Measurements from ENCODE around the gene BCAS3. TPM values are rescaled to one million over a fixed set of nuclear protein-coding genes. Genes with fewer than 3 reads are reported as not detected.
"Not testable (repeated sequence)": the region's sequence is repeated elsewhere in the genome, so short reads cannot be mapped to it uniquely, and the experiment has no call there.

Gene BCAS3
- polyA plus RNA-seq, 4 donors: 17.7 to 31.6 (median 28.4) TPM

DNA sequence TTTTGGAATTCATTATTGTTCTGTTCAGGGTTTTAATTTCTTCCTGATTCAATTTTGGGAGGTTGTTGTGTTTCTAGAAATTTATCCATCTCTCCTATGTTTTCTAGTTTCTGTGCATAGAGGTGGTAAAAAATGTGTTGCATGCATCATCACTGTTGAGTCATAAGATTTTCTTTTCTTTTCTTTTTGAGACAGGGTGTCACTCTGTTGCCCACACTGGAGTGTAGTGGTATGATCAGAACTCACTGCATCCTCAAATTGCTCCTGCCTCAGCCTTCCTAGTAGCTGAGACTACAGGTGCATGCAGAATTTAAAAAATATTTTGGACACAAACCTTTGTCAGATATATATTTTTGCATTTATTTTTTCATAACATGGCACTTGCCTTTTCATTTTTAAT lies 184.8 kb downstream of the BCAS3 start:
- DNase-seq (ENCODE audit: low read depth in 4 of 4, low spot score in 3 of 4): no peak

- no peak for DNase-seq (ENCODE audit: low read depth in 4 of 4, low spot score in 3 of 4)
Observed at GRCh38 chr17:60863892-60864707, 186.4 kb downstream of the BCAS3 start.

DNA sequence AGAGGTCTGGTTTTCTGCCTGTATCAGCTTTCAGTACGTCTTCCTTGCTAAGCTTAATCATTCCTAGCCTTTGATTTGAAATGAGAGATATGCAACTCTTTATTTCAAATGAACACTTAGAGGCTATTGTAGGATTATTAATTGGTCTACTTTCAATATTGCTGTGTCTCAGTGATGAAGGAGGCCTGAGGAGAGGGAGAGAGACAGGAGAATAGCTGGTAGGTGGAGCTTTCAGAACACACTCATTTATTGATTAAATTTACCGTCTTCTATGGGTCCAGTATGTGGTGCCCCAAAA lies 187.0 kb downstream of the BCAS3 start:
- no peak for DNase-seq (ENCODE audit: low read depth in 4 of 4, low spot score in 3 of 4)

DNA sequence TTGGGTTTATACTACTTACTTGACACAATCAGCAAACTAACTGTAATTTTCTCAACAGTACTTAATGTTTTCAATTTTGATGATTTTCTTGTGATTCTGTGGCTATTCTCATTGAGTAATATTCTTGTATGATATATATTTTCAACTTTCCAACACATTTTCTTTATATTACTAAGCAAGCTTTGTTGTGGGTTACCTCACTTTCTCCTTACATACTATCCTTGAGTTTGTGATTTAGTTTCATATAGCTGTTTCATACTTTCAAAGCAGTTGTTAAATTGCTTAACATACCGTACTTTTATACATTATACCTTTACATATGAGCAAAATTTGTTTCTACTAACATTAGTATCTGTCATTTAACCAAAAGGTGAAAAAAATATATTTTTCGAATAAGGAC lies 197.1 kb downstream of the BCAS3 start:
- no peak for DNase-seq (ENCODE audit: low read depth in 4 of 4, low spot score in 3 of 4)

DNA sequence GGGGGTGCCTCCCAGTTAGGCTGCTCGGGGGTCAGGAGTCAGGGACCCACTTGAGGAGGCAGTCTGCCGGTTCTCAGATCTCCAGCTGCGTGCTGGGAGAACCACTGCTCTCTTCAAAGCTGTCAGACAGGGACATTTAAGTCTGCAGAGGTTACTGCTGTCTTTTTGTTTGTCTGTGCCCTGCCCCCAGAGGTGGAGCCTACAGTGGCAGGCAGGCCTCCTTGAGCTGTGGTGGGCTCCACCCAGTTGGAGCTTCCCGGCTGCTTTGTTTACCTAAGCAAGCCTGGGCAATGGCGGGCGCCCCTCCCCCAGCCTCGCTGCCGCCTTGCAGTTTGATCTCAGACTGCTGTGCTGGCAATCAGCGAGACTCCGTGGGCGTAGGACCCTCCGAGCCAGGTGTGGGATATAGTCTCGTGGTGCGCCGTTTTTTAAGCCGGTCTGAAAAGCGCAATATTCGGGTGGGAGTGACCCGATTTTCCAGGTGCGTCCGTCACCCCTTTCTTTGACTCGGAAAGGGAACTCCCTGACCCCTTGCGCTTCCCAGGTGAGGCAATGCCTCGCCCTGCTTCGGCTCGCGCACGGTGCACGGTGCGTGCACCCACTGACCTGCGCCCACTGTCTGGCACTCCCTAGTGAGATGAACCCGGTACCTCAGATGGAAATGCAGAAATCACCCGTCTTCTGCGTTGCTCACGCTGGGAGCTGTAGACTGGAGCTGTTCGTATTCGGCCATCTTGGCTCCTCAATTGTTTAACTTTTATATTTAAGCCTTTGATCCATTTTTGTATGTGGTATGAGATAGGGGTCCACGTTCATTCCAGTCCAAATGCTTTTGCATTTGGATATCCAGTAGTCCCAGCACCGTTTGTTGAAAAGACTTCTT lies 209.3 kb downstream of the BCAS3 start:
- DNase-seq (ENCODE audit: low read depth in 4 of 4, low spot score in 3 of 4): not testable (repeated sequence)

DNA sequence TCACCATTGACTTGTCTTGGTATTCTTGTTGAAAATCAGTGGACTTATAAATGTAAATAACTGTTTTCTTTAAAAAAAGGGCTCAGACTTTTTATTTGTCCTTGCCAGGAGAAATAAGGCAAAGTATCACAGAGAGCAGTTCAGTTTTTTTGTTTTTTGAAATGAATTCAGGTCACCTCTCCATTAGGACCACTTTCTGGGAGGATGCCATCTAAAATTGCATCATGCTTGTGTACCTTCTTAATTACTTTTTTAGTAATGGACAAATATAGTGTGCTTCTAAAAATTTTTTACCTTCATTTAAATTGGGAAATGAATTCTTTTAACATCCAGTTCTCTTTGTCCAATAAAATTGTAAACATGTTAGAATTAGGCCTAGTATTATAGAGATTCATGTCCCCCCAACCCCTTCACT lies 210.0 kb downstream of the BCAS3 start:
- DNase-seq (ENCODE audit: low read depth in 4 of 4, low spot score in 3 of 4): no peak

DNA sequence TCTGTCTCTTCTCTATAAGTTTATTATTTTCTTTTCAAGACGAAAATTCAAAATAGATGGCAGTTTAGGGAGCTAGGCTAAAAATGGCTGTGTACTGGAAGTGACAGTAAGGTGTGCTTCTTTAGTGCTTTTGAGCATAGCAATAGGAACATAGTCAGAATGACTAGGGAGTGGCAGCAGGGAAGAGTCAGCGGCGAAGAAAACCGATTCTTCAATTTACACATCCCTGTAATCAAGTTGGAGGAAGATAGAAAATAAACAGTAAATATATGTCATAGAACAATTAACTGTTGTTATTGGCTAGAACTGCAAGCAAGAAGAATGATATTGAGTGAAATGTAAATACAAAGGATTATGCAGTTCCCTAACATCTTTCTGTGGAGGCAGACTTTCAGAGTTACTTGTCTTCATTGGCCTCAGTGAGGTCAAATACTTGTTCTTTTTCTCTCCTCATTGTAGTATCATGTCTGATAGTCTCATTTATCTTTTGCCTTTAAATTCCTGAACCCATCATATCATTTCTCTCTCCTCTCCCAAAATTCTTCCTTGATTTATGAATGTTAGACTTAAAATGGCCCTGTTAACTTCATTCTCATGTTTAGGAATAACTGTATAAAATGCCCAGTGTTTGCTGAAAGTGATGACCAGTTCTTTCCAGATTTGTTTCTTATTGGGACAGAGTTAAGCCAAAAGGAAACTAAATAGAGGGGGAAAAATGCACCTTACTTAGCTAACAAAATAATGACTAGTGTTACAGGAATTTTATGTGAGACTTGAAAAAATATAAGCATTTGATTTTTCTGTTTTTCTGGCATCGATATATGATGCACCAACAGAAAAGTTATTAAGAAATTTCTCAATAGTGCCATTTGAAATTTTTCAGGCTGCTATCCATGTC lies 211.4 kb downstream of the BCAS3 start:
- DNase-seq (ENCODE audit: low read depth in 4 of 4, low spot score in 3 of 4): no peak

DNA sequence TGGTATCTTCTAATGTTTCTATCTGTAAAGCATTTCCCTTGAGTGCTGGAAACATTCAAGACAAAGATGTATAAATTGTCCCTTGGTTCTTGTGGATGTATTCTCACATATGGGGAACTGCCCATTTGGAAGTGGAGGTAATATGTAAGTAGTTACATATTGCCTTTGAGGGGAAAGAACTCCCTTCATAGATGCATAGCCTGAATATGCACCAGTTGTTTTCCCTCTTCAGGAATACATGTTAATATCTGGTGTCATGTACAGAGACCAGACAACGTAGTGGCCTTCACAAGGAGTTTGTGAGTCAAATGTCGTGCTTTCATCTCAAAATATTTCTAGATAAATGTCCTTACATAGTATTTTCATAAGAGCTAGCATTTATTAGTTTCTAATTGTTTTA lies 213.5 kb downstream of the BCAS3 start:
- no peak for DNase-seq (ENCODE audit: low read depth in 4 of 4, low spot score in 3 of 4)

DNA sequence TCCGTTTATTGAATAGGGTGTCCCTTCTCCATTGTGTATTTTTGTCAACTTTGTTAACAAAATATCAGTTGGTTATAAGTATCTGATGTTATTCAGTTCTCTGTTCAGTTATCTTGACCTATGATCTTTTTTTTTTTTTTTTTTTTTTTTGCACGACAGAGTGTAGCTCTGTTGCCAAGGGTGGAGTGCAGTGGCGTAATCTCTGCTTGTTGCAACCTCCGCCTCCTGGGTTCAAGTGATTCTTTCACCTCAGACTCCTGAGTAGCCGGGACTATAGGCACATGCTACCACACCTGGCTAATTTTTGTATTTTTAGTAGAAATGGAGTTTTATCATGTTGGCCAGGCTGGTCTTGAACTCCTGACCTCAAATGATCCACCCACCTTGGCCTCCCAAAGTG lies 215.8 kb downstream of the BCAS3 start:
- no peak for DNase-seq (ENCODE audit: low read depth in 4 of 4, low spot score in 3 of 4)

- DNase-seq (ENCODE audit: low read depth in 4 of 4, low spot score in 3 of 4): no peak
Observed at GRCh38 chr17:60896996-60897395, 219.3 kb downstream of the BCAS3 start.

GRCh38 chr17:60899115-60899514 lies 221.5 kb downstream of the BCAS3 start:
- DNase-seq (ENCODE audit: low read depth in 4 of 4, low spot score in 3 of 4): no peak

DNA sequence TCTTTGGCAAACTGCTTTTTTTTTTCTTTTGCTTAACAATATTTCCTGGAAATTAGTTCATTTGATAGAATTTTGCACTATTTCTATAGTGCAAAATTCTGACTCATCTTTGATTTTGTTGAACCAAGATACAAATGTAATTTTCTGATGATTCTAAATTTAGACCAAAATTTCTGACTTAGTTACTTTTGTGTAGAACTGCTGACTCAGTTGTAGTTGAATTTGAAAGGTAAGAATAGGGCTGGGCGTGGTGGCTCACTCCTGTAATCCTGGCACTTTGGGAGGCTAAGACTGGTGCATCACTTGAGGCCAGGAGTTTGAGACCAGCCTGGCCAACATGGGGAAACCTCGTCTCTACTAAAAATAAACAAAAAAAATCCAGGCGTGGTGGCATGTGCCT lies 223.0 kb downstream of the BCAS3 start:
- DNase-seq (ENCODE audit: low read depth in 4 of 4, low spot score in 3 of 4): no peak

GRCh38 chr17:60901242-60901641 lies 223.6 kb downstream of the BCAS3 start:
- DNase-seq (ENCODE audit: low read depth in 4 of 4, low spot score in 3 of 4): no peak

DNA sequence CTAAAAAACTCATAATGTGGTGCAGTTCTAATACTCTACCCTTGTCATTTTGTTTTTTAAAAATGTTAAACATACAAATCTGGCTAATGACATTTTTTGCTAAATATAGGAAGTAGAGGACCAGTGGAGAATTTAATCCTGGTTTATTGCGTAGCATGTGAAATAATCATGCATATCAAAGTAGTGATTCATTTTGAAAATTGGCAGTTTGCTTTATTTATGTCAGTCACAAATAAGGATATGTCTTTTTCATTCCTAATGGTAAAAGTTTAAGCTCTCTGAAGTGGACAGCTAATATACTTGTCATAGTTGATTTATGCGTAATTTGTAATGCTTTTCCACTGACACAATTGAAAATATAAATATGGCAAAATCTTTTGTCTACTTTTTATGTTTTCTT lies 224.2 kb downstream of the BCAS3 start:
- DNase-seq (ENCODE audit: low read depth in 4 of 4, low spot score in 3 of 4): no peak

DNA sequence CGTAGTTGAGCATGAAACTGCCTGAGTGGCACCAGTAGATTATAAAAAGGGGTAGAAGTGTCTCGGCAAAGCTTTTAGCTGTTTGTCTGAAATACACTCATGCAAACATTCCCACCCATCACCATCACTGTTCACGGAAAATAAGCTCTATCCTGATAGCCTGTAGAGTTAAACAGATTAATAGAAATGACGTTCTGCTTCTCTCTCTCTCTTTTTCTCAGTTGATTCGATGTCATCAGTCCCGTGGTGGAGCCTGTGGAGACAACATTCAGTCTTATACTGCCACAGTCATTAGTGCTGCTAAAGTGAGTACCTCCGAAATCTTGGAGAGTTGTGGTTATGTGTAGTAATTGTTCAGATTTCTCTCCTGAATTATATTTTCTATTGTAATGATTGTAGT lies 224.7 kb downstream of the BCAS3 start:
- DNase-seq (ENCODE audit: low read depth in 4 of 4, low spot score in 3 of 4): no peak

DNA sequence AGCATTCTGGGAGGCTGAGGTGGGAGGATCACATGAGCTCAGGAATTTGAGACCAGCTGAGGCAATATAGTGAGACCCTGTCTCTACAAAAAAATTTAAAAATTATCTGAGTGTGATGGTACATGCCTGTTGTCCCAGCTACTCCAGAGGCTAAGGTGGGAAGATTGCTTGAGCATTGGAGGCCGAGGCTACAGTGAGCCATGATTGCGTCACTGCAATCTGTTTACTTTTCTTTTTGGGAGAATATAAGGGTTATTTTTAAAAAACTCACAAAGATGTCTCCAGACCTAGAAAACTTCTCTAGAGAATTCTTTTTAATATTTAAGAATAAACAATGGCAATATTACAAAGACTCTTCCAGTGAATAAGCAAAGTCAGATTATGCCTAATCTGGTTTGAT lies 226.9 kb downstream of the BCAS3 start:
- no peak for DNase-seq (ENCODE audit: low read depth in 4 of 4, low spot score in 3 of 4)

DNA sequence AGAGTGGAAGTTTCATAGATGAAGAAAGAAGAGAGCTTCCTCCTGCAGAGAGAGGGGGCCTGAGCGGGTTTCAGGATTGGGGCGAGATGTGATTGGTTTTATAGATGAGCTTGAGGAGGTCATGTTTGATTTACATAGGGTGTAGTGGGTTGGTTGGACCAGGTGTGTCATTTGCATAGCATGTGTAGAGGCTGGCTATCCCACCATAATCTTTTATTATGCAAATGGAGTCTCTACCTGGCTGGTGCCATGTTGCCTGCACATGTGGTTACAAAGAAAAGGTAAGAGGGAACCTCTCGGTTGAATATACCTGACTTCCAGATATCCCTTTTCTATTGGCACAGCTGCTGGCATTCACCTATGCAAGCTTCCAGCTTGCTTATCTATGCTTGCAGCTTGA lies 228.1 kb downstream of the BCAS3 start:
- no peak for DNase-seq (ENCODE audit: low read depth in 4 of 4, low spot score in 3 of 4)

DNA sequence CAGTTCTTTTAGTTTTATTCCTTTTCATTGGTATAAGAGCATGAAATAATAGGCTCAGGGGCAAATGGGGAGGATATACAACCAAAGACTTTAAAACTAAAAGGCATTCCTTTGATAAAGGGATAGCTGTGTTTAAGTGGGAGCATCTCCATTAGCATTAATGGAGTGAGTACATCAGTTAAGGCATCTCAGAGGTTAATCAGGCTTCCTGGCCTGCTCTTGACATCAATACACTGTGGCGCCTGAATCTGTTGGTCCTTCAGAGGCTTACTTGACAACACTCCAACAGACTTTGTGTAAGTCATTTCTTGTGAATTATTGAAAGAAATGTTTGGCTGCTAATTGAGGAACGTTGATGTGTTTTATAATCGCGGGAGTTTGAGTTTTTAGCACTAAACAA lies 230.7 kb downstream of the BCAS3 start:
- no peak for DNase-seq (ENCODE audit: low read depth in 4 of 4, low spot score in 3 of 4)

- no peak for DNase-seq (ENCODE audit: low read depth in 4 of 4, low spot score in 3 of 4)
Observed at GRCh38 chr17:60909405-60909804, 231.8 kb downstream of the BCAS3 start.

DNA sequence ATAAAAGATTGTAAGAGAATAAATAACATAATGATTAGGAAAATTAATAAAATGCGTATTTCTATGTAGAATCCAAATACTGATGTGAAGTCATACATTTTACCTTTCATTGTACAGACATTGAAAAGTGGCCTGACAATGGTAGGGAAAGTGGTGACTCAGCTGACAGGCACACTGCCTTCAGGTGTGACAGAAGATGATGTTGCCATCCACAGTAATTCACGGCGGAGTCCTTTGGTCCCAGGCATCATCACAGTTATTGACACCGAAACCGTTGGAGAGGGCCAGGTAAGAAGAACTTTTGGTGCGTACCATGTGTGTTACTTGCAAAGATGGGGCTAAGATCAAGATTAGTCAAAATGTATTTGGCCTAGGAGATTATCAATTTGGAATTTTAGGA lies 232.8 kb downstream of the BCAS3 start:
- DNase-seq (ENCODE audit: low read depth in 4 of 4, low spot score in 3 of 4): no peak

DNA sequence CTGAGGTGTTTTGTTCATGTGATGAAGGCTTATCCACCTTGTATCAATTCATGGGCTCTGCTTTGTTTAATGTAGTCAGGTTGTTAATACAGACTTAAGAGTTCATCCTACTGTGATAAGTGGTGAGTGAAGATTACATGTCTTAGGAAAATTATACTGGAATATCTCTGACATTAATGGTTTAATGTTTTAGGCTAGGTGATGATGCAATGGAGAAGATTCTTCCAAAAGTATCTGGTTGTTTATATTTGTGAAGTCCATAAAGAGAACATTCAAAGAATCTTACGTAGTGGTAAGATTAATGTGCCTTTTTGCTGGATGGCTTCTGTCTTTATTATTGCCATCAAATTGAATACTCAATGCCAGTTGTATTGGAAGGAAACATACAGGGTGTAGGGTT lies 236.4 kb downstream of the BCAS3 start:
- no peak for DNase-seq (ENCODE audit: low read depth in 4 of 4, low spot score in 3 of 4)

Measured in left renal pelvis (tissue), 4 donors.